C4-2B (cell line): ENCODE measurements around the gene TMEM191C.
"Not testable (repeated sequence)": the region's sequence is repeated elsewhere in the genome, so short reads cannot be mapped to it uniquely, and the experiment has no call there.

Experiments
- CTCF ChIP-seq: fragments of 450-650 bp; conservative IDR thresholded peaks from 2 replicates; pipeline ENCODE4 v1.5.1; 2017; ENCODE audit warnings: mild to moderate bottlenecking
- ZFX ChIP-seq: fragments of 450-650 bp; IDR thresholded peaks from 2 replicates; pipeline ENCODE4 v1.6.1; 2017

- TF ChIP-seq CTCF, ZFX: not testable (repeated sequence)
Measured at GRCh38 chr22:21498489-21498888, 31.3 kb downstream of the TMEM191C start.
